MM.1S (cell line): ENCODE measurements around the gene HOXB2.

Experiments used
- DNase-seq: peaks from one replicate; pipeline ENCODE4 v3.0.0-alpha.2; 2015
- H2AFZ ChIP-seq: fragments of 300-600 bp; sonication (generic); 2 replicates; pipeline ENCODE4 v1.6.0; 2016; ENCODE audit warnings: antibody characterized with exemption, low read length
- H3F3A ChIP-seq: fragments of 300-600 bp; sonication (generic); 2 replicates; pipeline ENCODE4 v1.6.1; 2016; ENCODE audit warnings: mild to moderate bottlenecking, antibody characterized with exemption, low read length, moderate library complexity, mixed read lengths; ENCODE audit not compliant: insufficient read depth
- H3K27ac ChIP-seq: fragments of 300-600 bp; sonication (generic); 2 replicates; pipeline ENCODE4 v1.5.1; 2016; ENCODE audit warnings: mild to moderate bottlenecking, low read length
- H3K27me3 ChIP-seq: fragments of 300-600 bp; sonication (generic); replicated peaks from 2 replicates; pipeline ENCODE4 v1.6.0; 2016; ENCODE audit warnings: low read length; ENCODE audit not compliant: insufficient read depth
- H3K36me3 ChIP-seq: fragments of 300-600 bp; sonication (generic); replicated peaks from 2 replicates; pipeline ENCODE4 v1.6.1; 2016; ENCODE audit warnings: mild to moderate bottlenecking, low read length, mixed read lengths; ENCODE audit not compliant: insufficient read depth
- H3K4me1 ChIP-seq: fragments of 300-600 bp; sonication (generic); 2 replicates; pipeline ENCODE4 v1.6.1; 2016; ENCODE audit warnings: low read length, mixed read lengths
- H3K4me2 ChIP-seq: fragments of 300-600 bp; sonication (generic); 2 replicates; pipeline ENCODE4 v1.6.0; 2016; ENCODE audit warnings: low read depth, low read length
- H3K4me3 ChIP-seq: fragments of 300-600 bp; sonication (generic); 2 replicates; pipeline ENCODE4 v1.5.1; 2016; ENCODE audit warnings: low read length, mixed read lengths
- H3K79me2 ChIP-seq: fragments of 300-600 bp; sonication (generic); 2 replicates; pipeline ENCODE4 v1.6.1; 2016; ENCODE audit warnings: mixed run types, low read length, mixed read lengths
- H3K9ac ChIP-seq: fragments of 300-600 bp; sonication (generic); 2 replicates; pipeline ENCODE4 v1.6.1; 2016; ENCODE audit warnings: low read length, mixed read lengths
- H3K9me2 ChIP-seq: fragments of 300-600 bp; sonication (generic); replicated peaks from 2 replicates; pipeline ENCODE4 v1.6.1; 2016; ENCODE audit warnings: mild to moderate bottlenecking, low read length, mixed read lengths; ENCODE audit not compliant: insufficient read depth
- H3K9me3 ChIP-seq: fragments of 300-600 bp; sonication (generic); replicated peaks from 2 replicates; pipeline ENCODE4 v1.6.1; 2016; ENCODE audit warnings: mild to moderate bottlenecking, low read length, mixed read lengths; ENCODE audit not compliant: insufficient read depth
- H4K20me1 ChIP-seq: fragments of 300-600 bp; sonication (generic); 2 replicates; pipeline ENCODE4 v1.6.1; 2016; ENCODE audit warnings: mild to moderate bottlenecking, low read length, moderate library complexity, mixed read lengths; ENCODE audit not compliant: insufficient read depth
- CTCF ChIP-seq: fragments of 300-600 bp; sonication (generic); IDR thresholded peaks from 2 replicates; pipeline ENCODE4 v1.5.1; 2016; ENCODE audit warnings: antibody characterized with exemption, low read length, mixed read lengths
- EZH2 ChIP-seq: fragments of 300-600 bp; sonication (generic); optimal IDR thresholded peaks from 2 replicates; pipeline ENCODE3; 2017; ENCODE audit warnings: low read depth, mild to moderate bottlenecking, antibody characterized with exemption, low read length, mixed read lengths
- EZH2phosphoT487 ChIP-seq: fragments of 300-600 bp; sonication (generic); IDR thresholded peaks from 2 replicates; pipeline ENCODE4 v1.6.1; 2018; ENCODE audit warnings: antibody characterized with exemption, low read length

The HOXB2 gene

GRCh38 chr17:48498164-48498850, 46.6 kb downstream of the HOXB2 start:
- H3K9me2 ChIP-seq = no peaks in the 10 kb centered on the region
- H3K27me3 ChIP-seq = no peaks in the 10 kb centered on the region
- no peaks in the 10 kb centered on the region for H3F3A ChIP-seq
- no peak overlapping the region for H3K9ac ChIP-seq
- H3K4me2 ChIP-seq = no peak overlapping the region
- TF ChIP-seq EZH2phosphoT487 (no peak), CTCF (no peak), EZH2 (no peak)
- no peaks in the 10 kb centered on the region for H3K9me3 ChIP-seq
- no peak overlapping the region for H3K27ac ChIP-seq
- no peaks in the 10 kb centered on the region for H3K36me3 ChIP-seq
- DNase-seq = no peak
- H3K79me2 ChIP-seq = no peaks in the 10 kb centered on the region
- H3K4me3 ChIP-seq = no peak overlapping the region
- H3K4me1 ChIP-seq = no peaks in the 10 kb centered on the region
- no peaks in the 10 kb centered on the region for H4K20me1 ChIP-seq
- no peak overlapping the region for H2AFZ ChIP-seq

- Histone ChIP-seq H3K36me3 (no peaks in the 10 kb centered on the region), H3K4me1 (peaks cover 6% of the 10 kb centered on the region; the same call in 1 of the 2 replicates), H3F3A (no peaks in the 10 kb centered on the region), H3K79me2 (no peaks in the 10 kb centered on the region), H3K4me3 (no peak overlapping the region), H3K9me2 (no peaks in the 10 kb centered on the region), H2AFZ (no peak overlapping the region), H3K9me3 (no peaks in the 10 kb centered on the region), H3K4me2 (no peak overlapping the region), H3K9ac (no peak overlapping the region), H3K27me3 (no peaks in the 10 kb centered on the region), H4K20me1 (no peaks in the 10 kb centered on the region), H3K27ac (no peak overlapping the region)
- no peak for TF ChIP-seq EZH2
- no peak for TF ChIP-seq CTCF
- no peak for TF ChIP-seq EZH2phosphoT487
- no peak for DNase-seq
Observed at GRCh38 chr17:48497103-48497502, 47.8 kb downstream of the HOXB2 start.

- Histone ChIP-seq H2AFZ (no peak overlapping the region), H3F3A (no peaks in the 10 kb centered on the region), H3K4me3 (no peak overlapping the region), H3K27me3 (no peaks in the 10 kb centered on the region), H3K4me1 (peaks cover 14% of the 10 kb centered on the region), H3K9me2 (no peaks in the 10 kb centered on the region), H3K27ac (no peak overlapping the region), H3K9ac (no peak overlapping the region), H3K36me3 (no peaks in the 10 kb centered on the region), H3K9me3 (no peaks in the 10 kb centered on the region), H4K20me1 (no peaks in the 10 kb centered on the region), H3K4me2 (no peak overlapping the region), H3K79me2 (no peaks in the 10 kb centered on the region)
- no peak for DNase-seq
- no peak for TF ChIP-seq EZH2
- no peak for TF ChIP-seq CTCF
- TF ChIP-seq EZH2phosphoT487 = no peak
Observed at GRCh38 chr17:48494335-48494734, 50.6 kb downstream of the HOXB2 start.
